ENCODE measurements around the gene CTSE.

The CTSE gene

GRCh38 chr1:205976036-205976435 is 47.7 kb downstream of the CTSE start:
- no peak overlapping the region for H3K27ac ChIP-seq
- DNase-seq (ENCODE audit: low read depth, low spot score), result no peak

- no peak overlapping the region for H3K27ac ChIP-seq
- DNase-seq (ENCODE audit: low read depth, low spot score), result no peak
Observed at GRCh38 chr1:205975387-205975998, 48.2 kb downstream of the CTSE start.

GRCh38 chr1:205974712-205975111 is 49.0 kb downstream of the CTSE start:
- H3K27ac ChIP-seq, result no peak overlapping the region
- DNase-seq (ENCODE audit: low read depth, low spot score), result no peak

GRCh38 chr1:205973377-205974232 is 50.1 kb downstream of the CTSE start:
- no peak overlapping the region for H3K27ac ChIP-seq
- no peak for DNase-seq (ENCODE audit: low read depth, low spot score)

GRCh38 chr1:205972491-205973168 is 51.1 kb downstream of the CTSE start:
- H3K27ac ChIP-seq, result no peak overlapping the region
- no peak for DNase-seq (ENCODE audit: low read depth, low spot score)

- H3K27ac ChIP-seq, result no peak overlapping the region
- no peak for DNase-seq (ENCODE audit: low read depth, low spot score)
Observed at GRCh38 chr1:205972081-205972480, 51.6 kb downstream of the CTSE start.

- DNase-seq (ENCODE audit: low read depth, low spot score), result no peak
- H3K27ac ChIP-seq, result no peak overlapping the region
Observed at GRCh38 chr1:205971082-205971481, 52.6 kb downstream of the CTSE start.

GRCh38 chr1:205970486-205970885 is 53.2 kb downstream of the CTSE start:
- no peak overlapping the region for H3K27ac ChIP-seq
- no peak for DNase-seq (ENCODE audit: low read depth, low spot score)

- no peak for DNase-seq (ENCODE audit: low read depth, low spot score)
- no peak overlapping the region for H3K27ac ChIP-seq
Observed at GRCh38 chr1:205969229-205969628, 54.5 kb downstream of the CTSE start.

- DNase-seq (ENCODE audit: low read depth, low spot score), result no peak
- H3K27ac ChIP-seq, result peak overlapping the region; percentile 30
Observed at GRCh38 chr1:205967554-205968335, 56.0 kb downstream of the CTSE start.

GRCh38 chr1:205965036-205965884 is 58.4 kb downstream of the CTSE start:
- H3K27ac ChIP-seq, result no peak overlapping the region
- no peak for DNase-seq (ENCODE audit: low read depth, low spot score)

GRCh38 chr1:205963352-205964155 is 60.1 kb downstream of the CTSE start:
- H3K27ac ChIP-seq, result peak overlapping the region; percentile 78
- DNase-seq (ENCODE audit: low read depth, low spot score), result no peak

- no peak for DNase-seq (ENCODE audit: low read depth, low spot score)
- peak overlapping the region; percentile 78 for H3K27ac ChIP-seq
Observed at GRCh38 chr1:205962821-205963221, 60.9 kb downstream of the CTSE start.

- DNase-seq (ENCODE audit: low read depth, low spot score), result no peak
- peak overlapping the region; percentile 78 for H3K27ac ChIP-seq
Observed at GRCh38 chr1:205961991-205962820, 61.5 kb downstream of the CTSE start.

GRCh38 chr1:205961405-205961804 is 62.3 kb downstream of the CTSE start:
- DNase-seq (ENCODE audit: low read depth, low spot score), result no peak
- H3K27ac ChIP-seq, result peak overlapping the region; percentile 78

- DNase-seq (ENCODE audit: low read depth, low spot score), result no peak
- no peak overlapping the region for H3K27ac ChIP-seq
Observed at GRCh38 chr1:205959789-205960188, 63.9 kb downstream of the CTSE start.
